Skeletal muscle satellite cell (primary cell): ENCODE results near the gene PLCXD3.

ENCODE experiments used
- H3K27me3 ChIP-seq: 2 replicates; pipeline ENCODE4 v1.7.0; 2013; ENCODE audit warnings: low read length; ENCODE audit not compliant: control insufficient read depth, insufficient read depth
- H3K36me3 ChIP-seq: 2 replicates; pipeline ENCODE4 v1.7.0; 2013; ENCODE audit warnings: mild to moderate bottlenecking, control low read depth, low read length; ENCODE audit not compliant: insufficient read depth
- H3K4me1 ChIP-seq: 2 replicates; pipeline ENCODE4 v1.7.0; 2013; ENCODE audit warnings: low read length; ENCODE audit not compliant: control insufficient read depth, insufficient read depth
- H3K4me2 ChIP-seq: 2 replicates; pipeline ENCODE4 v1.7.0; 2013; ENCODE audit warnings: mild to moderate bottlenecking, low read length
- H3K4me3 ChIP-seq: 2 replicates; pipeline ENCODE4 v1.7.0; 2013; ENCODE audit warnings: low read length
- H3K9ac ChIP-seq: 2 replicates; pipeline ENCODE4 v1.7.0; 2013; ENCODE audit warnings: mild to moderate bottlenecking, low read depth, low read length, moderate library complexity
- H3K9me3 ChIP-seq: replicated peaks from 2 replicates; pipeline ENCODE4 v1.7.0; 2013; ENCODE audit warnings: mild to moderate bottlenecking, control low read depth, low read length

Gene PLCXD3

DNA sequence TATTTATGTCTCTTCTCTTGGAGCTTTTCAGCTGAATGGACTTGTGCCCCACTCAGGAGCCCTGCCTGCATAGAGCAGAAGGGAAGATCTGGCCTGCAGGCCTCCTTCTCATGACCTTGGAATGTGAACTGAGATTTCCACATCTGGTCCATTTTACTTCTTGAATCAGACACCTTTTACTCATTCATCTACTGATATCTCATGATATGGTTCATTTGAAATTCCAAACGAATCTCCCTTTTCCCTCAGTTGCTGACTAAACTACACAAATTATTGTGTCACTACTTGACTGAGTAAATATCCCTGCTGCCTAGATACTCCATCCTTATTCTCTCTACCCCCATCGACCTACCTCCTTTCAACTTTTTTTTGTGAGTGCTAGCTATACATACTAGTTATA is 138.7 kb downstream of the PLCXD3 start:
- no peaks in the 10 kb centered on the region for H3K4me1 ChIP-seq

DNA sequence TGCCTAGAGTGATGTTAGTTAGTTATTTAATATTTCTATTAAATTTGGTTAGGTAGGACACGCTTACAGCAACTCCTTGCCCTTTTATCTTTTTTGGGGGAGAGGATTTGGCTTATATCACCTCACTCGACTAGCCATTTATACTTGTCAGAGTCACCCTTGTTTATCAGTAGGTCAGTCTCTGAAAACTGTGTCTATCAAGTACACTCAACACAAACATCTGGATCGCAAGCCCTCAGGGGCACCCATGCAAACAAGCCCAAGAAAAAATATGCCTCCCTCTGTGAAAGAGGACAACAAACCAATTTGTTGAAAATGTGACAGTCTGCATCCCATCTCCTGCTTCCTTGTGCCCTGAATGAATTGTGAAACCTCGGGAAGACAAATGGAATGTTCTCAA is 139.9 kb downstream of the PLCXD3 start:
- no peak overlapping the region for H3K9ac ChIP-seq
- no peaks in the 10 kb centered on the region for H3K9me3 ChIP-seq
- no peak overlapping the region for H3K4me3 ChIP-seq
- no peaks in the 10 kb centered on the region for H3K4me1 ChIP-seq
- no peaks in the 10 kb centered on the region for H3K36me3 ChIP-seq
- no peak overlapping the region for H3K4me2 ChIP-seq
- H3K27me3 ChIP-seq = no peaks in the 10 kb centered on the region

More for the DNA sequence above, 138.7 kb downstream of the PLCXD3 start:
- H3K9ac ChIP-seq = no peak overlapping the region
- H3K4me2 ChIP-seq = no peak overlapping the region
- no peaks in the 10 kb centered on the region for H3K9me3 ChIP-seq
- no peaks in the 10 kb centered on the region for H3K36me3 ChIP-seq
- no peak overlapping the region for H3K4me3 ChIP-seq
- no peaks in the 10 kb centered on the region for H3K27me3 ChIP-seq

DNA sequence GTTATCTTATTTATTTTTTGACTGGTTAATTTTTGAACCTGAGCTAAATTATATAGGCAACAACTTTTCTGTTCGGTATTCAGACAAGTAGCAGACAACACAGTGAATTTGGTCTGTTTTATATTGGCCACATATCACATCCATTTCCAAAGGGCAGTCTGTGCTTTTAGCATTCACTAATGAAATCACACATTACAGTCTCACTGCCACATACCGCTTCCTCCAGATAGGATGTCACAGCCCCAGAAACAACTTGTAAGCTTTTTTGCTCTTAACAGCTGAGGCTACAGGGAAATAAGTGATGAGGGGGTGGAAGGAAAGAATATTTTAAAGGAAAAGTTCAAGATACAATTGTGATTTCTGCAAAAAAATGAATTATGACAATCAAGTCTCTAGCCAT is 140.6 kb downstream of the PLCXD3 start:
- no peak overlapping the region for H3K4me3 ChIP-seq
- no peaks in the 10 kb centered on the region for H3K27me3 ChIP-seq
- H3K4me2 ChIP-seq = no peak overlapping the region
- no peaks in the 10 kb centered on the region for H3K9me3 ChIP-seq
- no peaks in the 10 kb centered on the region for H3K4me1 ChIP-seq
- H3K36me3 ChIP-seq = no peaks in the 10 kb centered on the region
- H3K9ac ChIP-seq = no peak overlapping the region

DNA sequence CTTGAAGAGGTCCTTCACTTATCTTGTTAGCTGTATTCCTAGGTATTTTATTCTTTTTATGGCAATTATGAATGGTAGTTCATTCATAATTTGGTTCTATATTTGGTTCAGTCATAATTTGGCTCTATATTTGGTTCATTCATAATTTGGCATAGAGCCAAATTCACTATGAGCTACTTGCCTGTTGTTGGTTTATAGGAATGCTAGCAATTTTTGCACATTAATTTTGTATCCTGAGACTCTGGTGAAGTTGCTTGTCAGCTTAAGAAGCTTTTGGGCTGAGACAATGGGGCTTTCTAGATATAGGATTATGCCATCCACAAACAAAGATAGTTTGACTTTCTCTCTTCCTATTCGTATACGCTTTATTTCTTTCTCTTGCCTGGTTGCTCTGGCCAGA is 142.2 kb downstream of the PLCXD3 start:
- H3K27me3 ChIP-seq = no peaks in the 10 kb centered on the region
- no peaks in the 10 kb centered on the region for H3K9me3 ChIP-seq
- no peak overlapping the region for H3K4me3 ChIP-seq
- no peak overlapping the region for H3K4me2 ChIP-seq
- no peaks in the 10 kb centered on the region for H3K36me3 ChIP-seq
- no peaks in the 10 kb centered on the region for H3K4me1 ChIP-seq
- no peak overlapping the region for H3K9ac ChIP-seq

DNA sequence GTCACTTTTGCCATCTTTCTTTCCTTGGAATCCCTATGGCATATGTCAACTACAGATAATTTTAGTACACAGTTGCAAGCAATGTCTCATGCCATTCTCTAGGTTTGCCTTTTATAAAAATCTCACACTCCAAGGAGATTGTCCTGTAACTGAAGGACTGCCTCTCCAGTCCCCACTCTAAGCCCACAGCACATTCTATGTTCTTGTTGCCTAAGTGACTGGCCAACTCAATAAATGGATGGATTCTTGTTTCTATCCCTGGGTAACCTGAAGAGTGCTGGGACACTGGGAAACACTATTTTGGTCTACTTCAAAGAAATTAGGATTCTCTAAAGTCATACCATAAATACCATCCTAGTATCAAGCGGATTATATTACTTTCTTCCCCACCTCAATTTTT is 145.0 kb downstream of the PLCXD3 start:
- Histone ChIP-seq H3K36me3 (no peaks in the 10 kb centered on the region), H3K9ac (no peak overlapping the region), H3K9me3 (no peaks in the 10 kb centered on the region), H3K4me3 (no peak overlapping the region), H3K27me3 (no peaks in the 10 kb centered on the region), H3K4me1 (no peaks in the 10 kb centered on the region), H3K4me2 (no peak overlapping the region)

DNA sequence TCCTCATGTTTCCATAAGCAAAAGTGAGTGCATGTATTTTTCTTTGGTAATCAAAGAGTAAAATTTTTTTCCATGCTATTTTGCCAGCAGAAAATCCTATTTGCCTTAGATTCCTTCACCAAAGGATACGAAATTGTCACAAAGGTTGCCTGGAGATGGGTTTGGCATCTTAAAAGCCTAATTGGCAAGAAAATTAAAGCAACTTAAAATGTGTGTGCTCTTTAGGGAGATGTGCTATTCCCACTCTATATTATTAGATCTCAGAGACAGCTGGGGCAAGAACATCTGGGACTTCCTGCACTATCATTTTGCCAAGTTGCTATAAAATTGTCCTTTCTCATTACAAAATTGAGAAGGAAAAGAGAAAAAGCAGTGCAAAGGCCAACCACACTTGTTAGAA is 146.1 kb downstream of the PLCXD3 start:
- Histone ChIP-seq H3K27me3 (no peaks in the 10 kb centered on the region), H3K4me2 (no peak overlapping the region), H3K9ac (no peak overlapping the region), H3K36me3 (no peaks in the 10 kb centered on the region), H3K9me3 (no peaks in the 10 kb centered on the region), H3K4me3 (no peak overlapping the region), H3K4me1 (no peaks in the 10 kb centered on the region)

DNA sequence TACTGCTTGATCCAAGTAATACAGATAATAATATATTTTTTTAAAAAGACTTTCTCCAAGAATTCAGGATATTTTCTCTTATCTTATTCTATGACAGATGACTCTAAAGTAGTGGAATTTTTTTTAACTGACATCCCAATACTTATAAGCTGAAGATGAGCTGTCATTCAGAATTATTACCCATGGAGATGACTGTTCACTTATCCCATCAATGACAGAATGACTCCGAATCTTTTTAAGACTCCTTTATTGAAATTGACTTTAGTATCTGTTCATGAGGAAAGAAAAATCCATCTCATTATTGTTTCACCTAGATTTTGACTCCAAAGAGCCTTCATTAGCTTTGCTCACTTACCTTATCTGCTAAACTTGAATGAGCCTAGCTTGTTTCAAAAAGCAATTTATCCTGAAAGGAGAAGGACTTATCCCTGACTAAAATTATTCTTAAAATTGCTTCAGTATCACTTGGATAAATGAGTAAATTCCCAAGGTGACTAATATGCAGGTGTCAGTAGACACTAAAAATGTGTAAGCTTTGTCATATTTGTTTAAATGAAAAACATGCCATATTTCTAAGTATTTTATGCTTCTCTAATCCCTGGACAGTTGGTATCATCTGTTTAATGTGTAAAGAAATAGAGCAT is 146.9 kb downstream of the PLCXD3 start:
- Histone ChIP-seq H3K4me3 (no peak overlapping the region), H3K9ac (no peak overlapping the region), H3K27me3 (no peaks in the 10 kb centered on the region), H3K36me3 (no peaks in the 10 kb centered on the region), H3K4me1 (no peaks in the 10 kb centered on the region), H3K4me2 (no peak overlapping the region), H3K9me3 (no peaks in the 10 kb centered on the region)

DNA sequence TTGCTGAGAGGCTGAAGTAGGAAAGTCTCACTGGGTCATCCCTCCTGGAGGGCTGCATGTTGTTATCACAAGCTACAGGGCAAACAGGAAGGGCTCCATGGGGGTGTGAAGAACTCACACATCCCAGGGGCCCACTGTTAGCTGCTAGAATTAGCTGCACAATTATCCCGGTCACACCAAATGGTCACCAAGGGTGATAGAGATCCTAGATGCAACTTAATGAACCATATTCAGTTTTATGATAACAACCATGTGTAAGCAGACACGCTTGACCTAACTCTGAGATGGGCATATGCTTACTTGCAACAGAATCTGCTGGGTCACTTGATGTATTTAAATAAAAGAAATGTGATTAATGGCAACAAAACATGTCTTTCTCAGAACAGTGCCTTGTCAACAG is 153.6 kb downstream of the PLCXD3 start:
- Histone ChIP-seq H3K4me1 (no peaks in the 10 kb centered on the region), H3K9me3 (no peaks in the 10 kb centered on the region), H3K4me3 (no peak overlapping the region), H3K4me2 (no peak overlapping the region), H3K9ac (no peak overlapping the region), H3K27me3 (no peaks in the 10 kb centered on the region), H3K36me3 (no peaks in the 10 kb centered on the region)

DNA sequence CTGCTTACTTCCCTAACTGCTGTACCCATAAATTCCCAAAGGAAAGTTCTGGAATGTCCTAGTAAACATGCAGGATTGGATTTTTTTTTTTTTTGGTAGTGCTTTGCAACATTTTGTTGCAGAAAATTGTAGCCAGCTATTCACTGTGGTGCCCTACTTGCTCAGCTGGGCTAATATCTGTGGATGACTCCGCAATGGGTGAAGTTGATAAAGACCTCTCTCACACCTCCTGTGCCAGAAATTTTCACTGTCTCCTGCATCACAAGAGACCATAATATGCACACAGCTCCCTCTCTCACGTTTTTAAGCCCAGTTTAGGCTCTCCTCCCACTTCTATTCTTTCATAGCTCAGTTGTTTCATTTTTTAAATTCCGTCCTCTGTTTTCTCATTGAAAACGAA is 160.6 kb downstream of the PLCXD3 start:
- Histone ChIP-seq H3K9ac (no peak overlapping the region), H3K27me3 (peaks cover 5% of the 10 kb centered on the region), H3K4me1 (no peaks in the 10 kb centered on the region), H3K4me2 (no peak overlapping the region), H3K36me3 (no peaks in the 10 kb centered on the region), H3K4me3 (no peak overlapping the region), H3K9me3 (no peaks in the 10 kb centered on the region)

DNA sequence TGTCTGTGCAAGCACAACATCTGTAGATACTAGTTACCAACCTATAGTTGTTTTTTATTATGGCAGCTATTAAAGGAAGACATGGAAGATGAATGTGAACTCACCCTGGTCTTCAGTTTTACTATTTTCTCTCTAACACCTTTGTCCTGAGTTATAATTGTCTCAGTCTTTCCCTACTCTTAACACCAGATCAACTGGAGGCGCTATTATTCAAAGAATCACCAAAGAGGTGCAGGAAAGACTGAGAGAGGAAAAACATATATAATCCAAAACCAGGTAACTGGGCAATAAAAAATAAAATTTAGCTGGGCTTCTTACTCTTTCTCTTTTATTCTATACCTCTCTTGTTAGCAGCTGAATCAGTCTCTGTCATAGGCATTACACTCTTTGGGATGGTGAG is 162.8 kb downstream of the PLCXD3 start:
- Histone ChIP-seq H3K4me3 (no peak overlapping the region), H3K4me2 (no peak overlapping the region), H3K27me3 (peaks cover 5% of the 10 kb centered on the region), H3K4me1 (no peaks in the 10 kb centered on the region), H3K9ac (no peak overlapping the region), H3K9me3 (no peaks in the 10 kb centered on the region), H3K36me3 (no peaks in the 10 kb centered on the region)

DNA sequence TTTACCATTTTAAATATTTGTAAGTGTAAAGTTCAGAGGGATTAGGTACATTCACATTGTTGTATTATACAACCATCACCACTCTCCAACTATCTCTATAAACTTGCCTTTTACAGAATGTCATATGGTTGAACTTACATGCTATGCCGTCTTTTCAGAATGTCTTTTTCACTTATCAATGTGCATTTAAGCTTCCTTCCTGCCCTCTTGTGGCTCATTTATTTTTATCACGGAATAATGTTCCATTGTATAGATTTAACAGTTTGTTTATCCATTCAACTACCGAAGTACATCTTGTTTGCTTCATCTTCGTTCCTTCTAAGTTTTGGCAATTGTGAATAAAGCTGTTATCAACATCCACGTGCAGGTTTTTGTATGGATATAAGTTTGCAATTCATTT is 163.8 kb downstream of the PLCXD3 start:
- no peak overlapping the region for H3K4me3 ChIP-seq
- H3K9ac ChIP-seq = no peak overlapping the region
- no peaks in the 10 kb centered on the region for H3K9me3 ChIP-seq
- H3K36me3 ChIP-seq = no peaks in the 10 kb centered on the region
- H3K27me3 ChIP-seq = peaks cover 5% of the 10 kb centered on the region
- no peak overlapping the region for H3K4me2 ChIP-seq
- H3K4me1 ChIP-seq = no peaks in the 10 kb centered on the region

DNA sequence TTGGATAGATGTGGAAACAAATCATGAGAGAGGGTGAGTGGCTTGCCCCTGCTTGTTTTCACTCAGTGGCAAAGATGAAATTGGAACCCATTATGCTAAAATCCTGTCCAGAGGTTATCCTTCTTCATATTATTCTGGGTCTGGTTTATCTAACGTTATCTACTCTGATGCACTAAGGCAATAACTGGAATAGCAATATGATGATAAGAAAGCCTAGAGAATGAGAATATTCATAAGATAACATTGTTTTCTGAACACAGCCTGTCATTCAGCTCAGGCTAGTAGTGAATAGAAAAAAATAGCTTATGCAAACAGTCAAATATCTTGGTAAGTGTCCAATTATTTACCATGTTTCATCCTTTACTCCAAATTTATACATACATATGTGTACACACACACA is 165.1 kb downstream of the PLCXD3 start:
- Histone ChIP-seq H3K36me3 (no peaks in the 10 kb centered on the region), H3K27me3 (peaks cover 5% of the 10 kb centered on the region), H3K9ac (no peak overlapping the region), H3K4me1 (no peaks in the 10 kb centered on the region), H3K4me3 (no peak overlapping the region), H3K9me3 (no peaks in the 10 kb centered on the region), H3K4me2 (no peak overlapping the region)
